ENCODE measurements around the gene MROH2A.

GRCh38 chr2:233818639-233819621 lies 40.8 kb downstream of the MROH2A start:
- TF ChIP-seq CTCF (IDR thresholded peaks at IDR 0.05) (no peak), POLR2AphosphoS5 (IDR thresholded peaks at IDR 0.05) (no peak), POLR2A (IDR thresholded peaks at IDR 0.05) (no peak), EP300 (IDR thresholded peaks at IDR 0.05) (no peak)

All from stomach (tissue), 4 donors.